Stomach (tissue), 4 donors: ENCODE data around the gene PFKFB3.

Source experiments
- CTCF ChIP-seq, 7 experiments: fragments of 450-650 bp in 4 of 7; fragments of 200-600 bp in 3 of 7; sonication (generic) in 3 of 7; IDR thresholded peaks; one replicate each; pipeline ENCODE4 v1.5.1; 2016 to 2019; ENCODE audit warnings: antibody characterized with exemption in 7 of 7, control low read depth in 2 of 7, mild to moderate bottlenecking in 1 of 7
- EP300 ChIP-seq: sonication (generic); formaldehyde crosslinking; IDR thresholded peaks from one replicate; pipeline ENCODE4 v1.6.1; 2017; ENCODE audit warnings: antibody characterized with exemption
- POLR2A ChIP-seq, 4 donors: fragments of 450-650 bp; IDR thresholded peaks; one replicate each; pipeline ENCODE4 v1.6.1; 2016; ENCODE audit warnings: antibody characterized with exemption in 4 of 4, control low read depth in 2 of 4, mild to moderate bottlenecking in 1 of 4, moderate library complexity in 1 of 4

GRCh38 chr10:6158276-6158675 is 44.5 kb upstream of the PFKFB3 start:
- TF ChIP-seq CTCF (IDR thresholded peaks at IDR 0.05) (no peak), POLR2A (IDR thresholded peaks at IDR 0.05) (no peak), EP300 (no peak)
